Thoracic aorta (tissue), 2 donors: ENCODE data around the gene SHISA8. TPM values are rescaled to one million over a fixed set of nuclear protein-coding genes. Genes with fewer than 3 reads are reported as not detected.

Source experiments
- ATAC-seq: fragments of 150-250 bp; one replicate; pipeline ENCODE4 v1.8.0; 2017; ENCODE audit warnings: low read depth; ENCODE audit not compliant: insufficient number of reproducible peaks, low FRiP score
- DNase-seq: peaks from one replicate; pipeline ENCODE4 v3.0.0-alpha.2; 2020; ENCODE audit warnings: low spot score
- H3K27ac ChIP-seq, 2 donors: fragments of 200-600 bp; sonication (generic); 1 replicate in 1 of 2; 2 replicates in 1 of 2; pipeline ENCODE4 v1.5.1; 2016; ENCODE audit warnings: mild to moderate bottlenecking in 2 of 2, moderate library complexity in 2 of 2
- H3K27me3 ChIP-seq: fragments of 200-600 bp; sonication (generic); replicated peaks from 2 replicates; pipeline ENCODE4 v1.6.0; 2016; ENCODE audit warnings: mild to moderate bottlenecking; ENCODE audit not compliant: insufficient read depth
- H3K36me3 ChIP-seq: fragments of 200-600 bp; sonication (generic); one replicate; pipeline ENCODE4 v1.5.1; 2016
- H3K4me1 ChIP-seq, 2 donors: fragments of 200-600 bp; sonication (generic); 1 replicate in 1 of 2; 2 replicates in 1 of 2; pipeline versions ENCODE4 v1.5.1 to v1.6.0; 2016; ENCODE audit warnings: low read depth in 2 of 2, mild to moderate bottlenecking in 1 of 2; ENCODE audit not compliant: control insufficient read depth in 1 of 2
- H3K4me3 ChIP-seq: fragments of 200-600 bp; sonication (generic); 2 replicates; pipeline ENCODE4 v1.5.1; 2016; ENCODE audit warnings: mild to moderate bottlenecking
- H3K9me3 ChIP-seq: fragments of 200-600 bp; sonication (generic); 2 replicates; pipeline ENCODE4 v1.5.1; 2016
- total RNA-seq, 2 donors: library from RNA; depleted of rRNA; stranded (reverse); fragments of >200 nt; gene quantifications; one replicate each; pipeline versions ENCODE4 v1.1.0 to v1.2.3, GENCODE V29; 2016
- TF ChIP-seq, protein P1 (sequence below): fragments of 200-600 bp; sonication (generic); IDR thresholded peaks from one replicate; pipeline ENCODE4 v1.5.1; 2019; ENCODE audit warnings: antibody characterized with exemption

The SHISA8 gene
- total RNA-seq, 2 donors from 2014 or later, result not detected

DNA sequence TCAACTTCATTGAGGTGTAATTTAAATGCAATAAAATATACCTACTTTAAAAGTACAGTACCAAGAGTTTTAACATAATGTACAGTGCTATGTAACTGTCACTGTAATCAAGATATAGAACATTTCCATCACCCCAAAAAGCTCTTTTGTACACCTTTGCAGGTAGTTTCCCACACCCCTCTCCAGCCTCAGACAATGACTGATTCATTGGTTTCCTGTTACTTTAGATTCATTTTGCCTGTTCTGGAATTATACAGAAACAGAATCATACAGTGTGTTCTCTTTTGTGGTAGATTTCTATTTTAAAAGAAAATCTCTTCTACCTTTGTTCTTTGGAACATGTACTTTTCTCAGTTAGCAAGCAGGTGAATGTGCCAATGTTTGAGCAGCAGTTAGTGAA is 38.2 kb downstream of the SHISA8 start:
- H3K36me3 ChIP-seq, result peaks cover 34% of the 10 kb centered on the region
- TF ChIP-seq, protein P1, sequence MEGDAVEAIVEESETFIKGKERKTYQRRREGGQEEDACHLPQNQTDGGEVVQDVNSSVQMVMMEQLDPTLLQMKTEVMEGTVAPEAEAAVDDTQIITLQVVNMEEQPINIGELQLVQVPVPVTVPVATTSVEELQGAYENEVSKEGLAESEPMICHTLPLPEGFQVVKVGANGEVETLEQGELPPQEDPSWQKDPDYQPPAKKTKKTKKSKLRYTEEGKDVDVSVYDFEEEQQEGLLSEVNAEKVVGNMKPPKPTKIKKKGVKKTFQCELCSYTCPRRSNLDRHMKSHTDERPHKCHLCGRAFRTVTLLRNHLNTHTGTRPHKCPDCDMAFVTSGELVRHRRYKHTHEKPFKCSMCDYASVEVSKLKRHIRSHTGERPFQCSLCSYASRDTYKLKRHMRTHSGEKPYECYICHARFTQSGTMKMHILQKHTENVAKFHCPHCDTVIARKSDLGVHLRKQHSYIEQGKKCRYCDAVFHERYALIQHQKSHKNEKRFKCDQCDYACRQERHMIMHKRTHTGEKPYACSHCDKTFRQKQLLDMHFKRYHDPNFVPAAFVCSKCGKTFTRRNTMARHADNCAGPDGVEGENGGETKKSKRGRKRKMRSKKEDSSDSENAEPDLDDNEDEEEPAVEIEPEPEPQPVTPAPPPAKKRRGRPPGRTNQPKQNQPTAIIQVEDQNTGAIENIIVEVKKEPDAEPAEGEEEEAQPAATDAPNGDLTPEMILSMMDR, result no peak
- no peaks in the 10 kb centered on the region for H3K27me3 ChIP-seq
- no peak for ATAC-seq
- no peaks in the 10 kb centered on the region for H3K9me3 ChIP-seq
- DNase-seq, result no peak
- no peaks in the 10 kb centered on the region for H3K4me1 ChIP-seq
- H3K4me3 ChIP-seq, result no peak overlapping the region
- no peak overlapping the region for H3K27ac ChIP-seq

DNA sequence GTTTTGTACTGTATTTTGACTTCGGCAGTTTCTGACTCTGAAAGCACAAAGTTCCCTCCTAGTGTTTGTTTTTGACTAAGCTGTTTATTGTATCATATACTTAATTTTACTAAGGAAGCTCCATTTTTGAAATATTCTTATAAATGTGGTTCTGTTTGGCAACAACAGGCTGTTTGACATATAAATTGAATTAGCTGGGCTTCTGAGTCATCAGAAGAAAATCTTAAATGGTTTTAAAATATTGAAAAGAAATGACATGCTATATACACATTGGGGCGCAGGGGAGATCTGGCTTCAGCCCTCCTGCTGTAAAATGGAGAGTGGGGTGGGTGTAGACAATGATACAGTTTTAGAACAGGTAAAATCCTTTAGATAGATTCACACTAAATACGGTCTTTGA is 38.6 kb downstream of the SHISA8 start:
- Histone ChIP-seq H3K4me3 (no peak overlapping the region), H3K9me3 (no peaks in the 10 kb centered on the region), H3K27me3 (no peaks in the 10 kb centered on the region), H3K36me3 (peaks cover 31% of the 10 kb centered on the region), H3K27ac (no peak overlapping the region), H3K4me1 (no peaks in the 10 kb centered on the region)
- TF ChIP-seq, protein P1, result no peak
- DNase-seq (no peak), ATAC-seq (no peak)

DNA sequence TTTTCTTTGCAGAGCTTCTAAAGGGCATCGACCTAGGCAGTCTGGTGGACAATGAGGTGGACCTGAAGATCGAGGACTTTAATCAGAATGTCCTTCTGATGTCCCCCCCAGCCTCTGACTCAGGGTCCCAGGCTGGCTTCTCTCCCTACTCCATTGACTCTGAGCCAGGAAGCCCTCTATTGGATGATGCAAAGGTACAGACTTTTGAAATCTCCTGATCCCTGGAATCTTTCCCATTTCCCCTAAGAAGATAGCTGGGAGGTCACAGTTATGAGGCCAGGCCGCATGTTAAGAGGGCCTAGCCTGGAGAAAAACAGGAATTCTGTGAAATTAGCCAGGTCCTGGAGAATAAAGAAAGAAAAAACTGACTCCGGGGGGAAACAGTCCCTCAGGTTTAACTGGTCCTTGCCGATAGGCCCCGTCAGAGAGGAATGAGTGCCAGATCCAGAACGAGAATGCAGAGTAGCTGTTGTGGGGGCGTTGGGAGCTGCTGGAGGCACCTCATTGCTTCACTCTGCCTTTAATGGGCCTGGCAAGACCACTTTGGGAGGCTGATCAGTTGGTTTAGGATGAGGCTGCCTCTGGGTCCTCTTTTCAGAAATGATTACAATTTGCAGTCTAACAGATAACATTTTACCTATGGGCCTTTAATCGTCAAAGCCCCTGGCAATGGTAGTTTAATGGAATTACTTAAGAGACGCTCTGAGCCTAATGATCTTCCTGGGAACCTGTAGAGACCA is 39.2 kb downstream of the SHISA8 start:
- TF ChIP-seq, protein P1, result no peak
- Histone ChIP-seq H3K27me3 (no peaks in the 10 kb centered on the region), H3K27ac (no peak overlapping the region), H3K4me3 (no peak overlapping the region), H3K9me3 (no peaks in the 10 kb centered on the region), H3K36me3 (peaks cover 36% of the 10 kb centered on the region), H3K4me1 (no peaks in the 10 kb centered on the region)
- DNase-seq (no peak), ATAC-seq (no peak)

GRCh38 chr22:41874090-41874489 is 40.8 kb downstream of the SHISA8 start:
- Histone ChIP-seq H3K9me3 (no peaks in the 10 kb centered on the region), H3K27me3 (no peaks in the 10 kb centered on the region), H3K27ac (no peak overlapping the region), H3K36me3 (peaks cover 37% of the 10 kb centered on the region), H3K4me1 (no peaks in the 10 kb centered on the region), H3K4me3 (no peak overlapping the region)
- DNase-seq (no peak), ATAC-seq (no peak)
- TF ChIP-seq, protein P1, result no peak

DNA sequence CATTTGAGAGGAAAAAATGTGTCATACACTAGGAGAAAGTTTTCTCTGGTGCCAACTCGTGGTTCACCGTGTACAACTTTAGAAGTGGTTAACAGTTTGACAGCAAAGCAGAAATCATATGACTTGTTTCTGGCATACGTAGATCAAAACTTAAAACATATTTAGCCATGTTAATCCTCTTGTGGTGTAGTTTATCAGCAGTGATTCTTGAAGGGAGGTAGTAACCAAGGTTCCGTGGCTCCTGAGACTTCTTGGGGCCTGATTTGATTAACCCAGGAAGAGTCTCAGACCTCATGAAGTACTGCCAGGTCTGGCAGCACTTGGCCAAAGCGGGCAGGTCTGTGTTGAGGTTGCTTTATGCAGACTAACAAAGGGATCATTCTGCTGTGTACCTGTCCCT is 41.5 kb downstream of the SHISA8 start:
- peaks cover 41% of the 10 kb centered on the region for H3K36me3 ChIP-seq
- ATAC-seq (no peak), DNase-seq (no peak)
- no peak overlapping the region for H3K4me3 ChIP-seq
- TF ChIP-seq, protein P1, result no peak
- H3K27ac ChIP-seq, result no peak overlapping the region
- no peaks in the 10 kb centered on the region for H3K4me1 ChIP-seq
- H3K27me3 ChIP-seq, result no peaks in the 10 kb centered on the region
- no peaks in the 10 kb centered on the region for H3K9me3 ChIP-seq
